AG09319 (cell line): Measurements from ENCODE around the gene SAP130.

ENCODE experiments used
- DNase-seq: peaks from one replicate; pipeline ENCODE4 v3.0.0-alpha.2; 2010; ENCODE audit warnings: low read depth; ENCODE audit errors: extremely low read depth
- CTCF ChIP-seq: IDR thresholded peaks from 2 replicates; pipeline ENCODE4 v1.5.1; 2011; ENCODE audit warnings: low read depth, mild to moderate bottlenecking, inconsistent platforms, low read length, moderate library complexity

Gene SAP130

DNA sequence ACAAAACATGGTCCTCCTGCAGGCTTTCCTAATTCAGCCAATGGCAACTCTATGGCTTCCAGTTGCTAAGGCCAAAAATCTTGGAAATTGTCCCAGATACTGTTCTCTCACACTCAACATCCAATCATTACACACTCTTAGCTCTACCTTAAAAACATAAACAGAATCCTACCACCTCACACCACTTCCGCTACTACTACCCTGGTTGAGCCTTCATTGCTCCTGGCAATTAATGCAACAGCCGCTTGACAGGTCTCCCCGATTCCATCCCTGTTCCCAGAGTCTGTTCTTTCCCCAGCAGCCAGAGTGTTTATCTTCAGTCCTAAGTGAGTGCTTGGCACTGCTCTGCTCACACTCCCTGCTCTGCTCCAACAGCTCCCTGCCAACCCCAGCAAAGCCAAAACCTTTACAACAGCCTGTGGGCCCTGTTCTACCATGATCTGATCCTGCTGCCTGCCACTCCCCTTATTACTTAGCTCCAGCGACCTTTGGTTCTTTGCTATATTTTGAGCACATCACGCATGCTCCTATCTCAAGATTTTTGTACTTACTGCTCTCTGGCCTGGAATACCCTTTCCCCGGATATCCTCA is 74.6 kb downstream of the SAP130 start:
- TF ChIP-seq CTCF, result no peak
- no peak for DNase-seq

GRCh38 chr2:127951026-127951425 is 76.8 kb downstream of the SAP130 start:
- no peak for DNase-seq

GRCh38 chr2:127950264-127950663 is 77.6 kb downstream of the SAP130 start:
- no peak for TF ChIP-seq CTCF
- DNase-seq, result no peak

More at GRCh38 chr2:127951026-127951425, 76.8 kb downstream of the SAP130 start:
- no peak for TF ChIP-seq CTCF

DNA sequence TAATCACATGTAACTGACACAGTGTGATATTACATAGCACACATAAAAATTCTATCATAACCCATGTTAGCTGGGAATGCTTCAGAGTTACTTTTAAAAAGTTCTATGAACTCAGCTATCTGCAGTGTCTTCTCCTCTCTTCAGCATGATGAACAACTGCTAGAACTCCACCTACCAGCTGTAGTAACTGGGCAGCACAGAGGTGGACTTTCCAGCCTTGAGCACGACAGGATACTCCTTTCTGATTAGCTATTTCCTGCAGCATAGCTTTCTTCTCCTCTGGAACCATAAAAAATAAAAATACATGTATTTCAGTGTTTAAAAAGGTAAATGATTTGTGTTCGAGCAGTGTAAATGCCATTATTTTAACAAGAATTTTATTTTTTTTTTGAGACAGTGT is 82.6 kb downstream of the SAP130 start:
- TF ChIP-seq CTCF, result no peak
- no peak for DNase-seq

DNA sequence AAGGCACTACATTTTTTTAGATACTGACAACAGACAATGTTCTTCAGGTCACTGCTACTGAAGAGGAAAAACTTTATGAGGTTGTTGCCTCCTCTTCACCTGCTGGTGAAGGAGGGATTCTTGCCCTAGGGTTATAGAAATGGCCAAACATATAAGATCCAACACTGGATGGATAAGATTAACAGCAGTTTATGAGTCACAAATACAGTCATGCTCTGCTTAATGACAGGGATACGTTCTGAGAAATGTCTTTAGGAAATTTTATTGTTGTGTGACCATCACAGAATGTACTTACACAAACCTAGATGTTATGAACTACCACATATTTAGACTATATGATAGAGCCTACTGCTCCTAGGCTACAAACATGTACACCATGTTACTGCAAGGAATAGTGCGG is 84.7 kb downstream of the SAP130 start:
- no peak for TF ChIP-seq CTCF
- no peak for DNase-seq

- TF ChIP-seq CTCF, result no peak
- DNase-seq, result no peak
Observed at GRCh38 chr2:127942002-127942401, 85.9 kb downstream of the SAP130 start.

DNA sequence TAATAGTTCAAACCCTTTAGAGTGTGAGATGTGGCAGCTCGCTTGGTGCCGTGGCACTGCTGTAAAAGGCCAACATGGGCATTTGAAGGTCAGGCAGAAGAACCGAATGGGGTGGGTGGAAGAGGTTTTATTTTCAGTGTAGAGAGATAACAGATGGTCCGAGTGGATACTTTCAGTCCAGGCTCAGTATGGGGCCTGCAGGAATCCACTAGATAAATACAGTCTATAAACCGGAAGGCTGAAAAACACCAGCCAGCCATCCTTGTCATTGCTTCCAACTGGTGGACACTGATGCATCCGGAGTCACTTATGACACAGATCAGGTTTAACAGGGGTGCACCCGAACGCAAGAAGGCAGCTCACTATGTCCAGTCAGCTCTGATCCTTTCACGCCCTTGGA is 86.4 kb downstream of the SAP130 start:
- no peak for TF ChIP-seq CTCF
- DNase-seq, result no peak
